ENCODE results near the gene SYTL1.

The SYTL1 gene

DNA sequence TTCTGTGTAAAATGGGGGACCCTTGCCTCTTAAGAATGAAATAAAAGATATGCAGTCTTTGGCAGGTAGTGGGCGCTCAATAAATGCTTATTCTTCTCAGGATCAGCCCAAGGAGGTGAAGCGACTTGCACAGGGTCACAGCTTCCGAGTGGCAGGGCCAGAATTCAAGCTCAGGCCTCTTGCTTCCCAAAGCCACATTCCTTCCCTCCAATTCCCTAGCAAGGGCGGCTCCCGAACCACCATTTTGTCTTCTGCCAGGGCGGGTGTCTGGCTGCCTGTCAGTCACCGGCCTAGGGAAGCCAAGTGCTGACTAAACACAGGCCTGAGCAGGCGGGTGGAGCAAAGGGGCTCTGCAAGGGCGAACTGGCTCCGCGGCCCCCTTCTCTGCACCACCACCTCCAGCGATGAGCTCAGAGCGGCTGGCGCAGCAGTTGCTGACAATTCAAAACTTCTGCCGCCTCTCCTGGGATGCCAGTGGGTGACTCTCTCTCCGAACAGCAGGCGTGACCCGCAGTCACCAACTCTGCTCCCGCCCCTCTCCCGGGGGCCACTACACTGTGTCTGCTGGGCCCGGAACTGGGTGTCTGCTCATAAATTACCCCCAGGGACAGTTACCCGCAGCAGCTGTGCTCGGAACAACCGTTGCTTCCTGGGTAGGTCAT, 61.4 kb downstream of the SYTL1 start:
- DNase-seq, result no peak
- H3K9me3 ChIP-seq (ENCODE audit: control insufficient read depth, low read length), result no peaks in the 10 kb centered on the region
- no peaks in the 10 kb centered on the region for H3K27me3 ChIP-seq (replicated peaks; ENCODE audit: control insufficient read depth, insufficient read depth, low read length, poor library complexity, severe bottlenecking)
- no peak overlapping the region for H3K4me3 ChIP-seq (ENCODE audit: insufficient read depth, low read depth, low read length, poor library complexity, severe bottlenecking)
- H3K27ac ChIP-seq (ENCODE audit: insufficient read depth, low read length, poor library complexity, severe bottlenecking), result peak overlapping the region; percentile 9
- peaks cover 20% of the 10 kb centered on the region for H3K36me3 ChIP-seq (ENCODE audit: control insufficient read depth, insufficient read depth, low read length)
- H3K4me1 ChIP-seq (ENCODE audit: control insufficient read depth, insufficient read depth, low read length, poor library complexity, severe bottlenecking), result no peaks in the 10 kb centered on the region

Data from effector memory CD4-positive, alpha-beta T cell (primary cell).